GF-D8 (cell line): ENCODE results near the gene COL4A6.

Experiments
- DNase-seq: peaks from one replicate; lab custom pipeline; 2025; lab: John Stamatoyannopoulos, UW

COL4A6 gene

GRCh38 chrX:108216405-108216804 lies 221.8 kb downstream of the COL4A6 start:
- no peak for DNase-seq

GRCh38 chrX:108211301-108211700 lies 226.9 kb downstream of the COL4A6 start:
- no peak for DNase-seq

GRCh38 chrX:108209006-108209554 lies 229.1 kb downstream of the COL4A6 start:
- DNase-seq: no peak

GRCh38 chrX:108203540-108203939 lies 234.7 kb downstream of the COL4A6 start:
- no peak for DNase-seq

- DNase-seq: no peak
Observed at GRCh38 chrX:108199691-108200090, 238.5 kb downstream of the COL4A6 start.

GRCh38 chrX:108199041-108199440 lies 239.2 kb downstream of the COL4A6 start:
- DNase-seq: no peak

GRCh38 chrX:108198420-108198819 lies 239.8 kb downstream of the COL4A6 start:
- no peak for DNase-seq

- no peak for DNase-seq
Observed at GRCh38 chrX:108186811-108187210, 251.4 kb downstream of the COL4A6 start.

- DNase-seq: no peak
Observed at GRCh38 chrX:108178143-108178498, 260.1 kb downstream of the COL4A6 start.

- no peak for DNase-seq
Observed at GRCh38 chrX:108177351-108178142, 260.7 kb downstream of the COL4A6 start.

- DNase-seq: no peak
Observed at GRCh38 chrX:108173874-108174273, 264.3 kb downstream of the COL4A6 start.

GRCh38 chrX:108171671-108172070 lies 266.6 kb downstream of the COL4A6 start:
- no peak for DNase-seq

GRCh38 chrX:108169768-108170167 lies 268.5 kb downstream of the COL4A6 start:
- DNase-seq: no peak

- no peak for DNase-seq
Observed at GRCh38 chrX:108168961-108169740, 269.1 kb downstream of the COL4A6 start.

GRCh38 chrX:108167211-108167872 lies 270.9 kb downstream of the COL4A6 start:
- DNase-seq: no peak

GRCh38 chrX:108165383-108166111 lies 272.7 kb downstream of the COL4A6 start:
- DNase-seq: no peak

GRCh38 chrX:108163333-108164082 lies 274.7 kb downstream of the COL4A6 start:
- DNase-seq: no peak

- DNase-seq: no peak
Observed at GRCh38 chrX:108162265-108162664, 276.0 kb downstream of the COL4A6 start.

- no peak for DNase-seq
Observed at GRCh38 chrX:108160309-108160708, 277.9 kb downstream of the COL4A6 start.

- DNase-seq: no peak
Observed at GRCh38 chrX:108159028-108159670, 279.1 kb downstream of the COL4A6 start.

GRCh38 chrX:108157628-108158027 lies 280.6 kb downstream of the COL4A6 start:
- no peak for DNase-seq
